Activated CD4-positive, alpha-beta T cell treated with anti-CD3 and anti-CD28 coated beads, Interleukin-2, amount 50 U/mL, for 24 hours (primary cell): ENCODE results near the gene TMEM219.
"Not testable (repeated sequence)": the region's sequence is repeated elsewhere in the genome, so short reads cannot be mapped to it uniquely, and the experiment has no call there.

Experiments used
- DNase-seq, 2 donors: peaks; one replicate each; pipeline ENCODE4 v3.0.0-alpha.2; 2020; ENCODE audit warnings: low read depth in 1 of 2, low spot score in 1 of 2

TMEM219 gene

GRCh38 chr16:29961479-29962343 is at the start of gene TMEM219:
Gene TMEM219 (plus strand): TSS chr16:29962079. CDS start chr16:29963144, 1,065 bp downstream.
- peak; percentile 84 to 95 for DNase-seq

- DNase-seq: no peak
Observed at GRCh38 chr16:29912087-29912486, 49.8 kb upstream of the TMEM219 start.

GRCh38 chr16:29913514-29913913 is 48.4 kb upstream of the TMEM219 start:
- DNase-seq: no peak

- no peak for DNase-seq
Observed at GRCh38 chr16:29915590-29916247, 46.2 kb upstream of the TMEM219 start.

GRCh38 chr16:29916979-29917378 is 44.9 kb upstream of the TMEM219 start:
- DNase-seq: no peak

GRCh38 chr16:29920288-29921033 is 41.4 kb upstream of the TMEM219 start:
- no peak for DNase-seq

- DNase-seq: no peak
Observed at GRCh38 chr16:29921034-29921385, 40.9 kb upstream of the TMEM219 start.

GRCh38 chr16:29922326-29922725 is 39.6 kb upstream of the TMEM219 start:
- no peak for DNase-seq

GRCh38 chr16:29922986-29923501 is 38.8 kb upstream of the TMEM219 start:
- DNase-seq: no peak

GRCh38 chr16:29925105-29925756 is 36.6 kb upstream of the TMEM219 start:
- no peak for DNase-seq

GRCh38 chr16:29925781-29926710 is 35.8 kb upstream of the TMEM219 start, which contains the start of gene KCTD13:
Gene KCTD13 (minus strand): TSS chr16:29926226. CDS start chr16:29926033, 193 bp downstream.
- DNase-seq: peak; percentile 85 to 95

- DNase-seq: no peak
Observed at GRCh38 chr16:29926711-29927052, 35.2 kb upstream of the TMEM219 start.

- DNase-seq: no peak
Observed at GRCh38 chr16:29927070-29927905, 34.6 kb upstream of the TMEM219 start.

- DNase-seq: not testable (repeated sequence)
Observed at GRCh38 chr16:29931750-29932149, 30.1 kb upstream of the TMEM219 start.

- DNase-seq: no peak
Observed at GRCh38 chr16:29940656-29941055, 21.2 kb upstream of the TMEM219 start.

GRCh38 chr16:29943846-29944799 is 17.8 kb upstream of the TMEM219 start:
- no peak for DNase-seq

- no peak for DNase-seq
Observed at GRCh38 chr16:29947897-29948296, 14.0 kb upstream of the TMEM219 start.
